ENCODE data around the gene GRK3.

GRK3 gene

GRCh38 chr22:25751174-25751581 is 186.7 kb downstream of the GRK3 start:
- H3K9me3 ChIP-seq (replicated peaks in 1 of 11), result peaks cover 4 to 21% (median 11%) of the 10 kb centered on the region in 11 experiments; a peak in 19 of 22 replicates
- no peaks in the 10 kb centered on the region for H3K36me3 ChIP-seq
- peaks cover 10 to 35% (median 15%) of the 10 kb centered on the region in 10 experiments; a peak in 19 of 20 replicates for H3K4me1 ChIP-seq
- H3K9ac ChIP-seq, result no peak overlapping the region
- no peak for TF ChIP-seq Cebpa-rat (IDR thresholded peaks at IDR 0.05)
- no peaks in the 10 kb centered on the region for H3K27me3 ChIP-seq
- H4K20me1 ChIP-seq, result no peaks in the 10 kb centered on the region
- no peak overlapping the region for H3K27ac ChIP-seq
- H3K4me2 ChIP-seq, result peak overlapping the region in 1 of 11 experiments; percentile 1; a peak in 1 of 22 replicates
- no peak overlapping the region for H3K4me3 ChIP-seq

DNA sequence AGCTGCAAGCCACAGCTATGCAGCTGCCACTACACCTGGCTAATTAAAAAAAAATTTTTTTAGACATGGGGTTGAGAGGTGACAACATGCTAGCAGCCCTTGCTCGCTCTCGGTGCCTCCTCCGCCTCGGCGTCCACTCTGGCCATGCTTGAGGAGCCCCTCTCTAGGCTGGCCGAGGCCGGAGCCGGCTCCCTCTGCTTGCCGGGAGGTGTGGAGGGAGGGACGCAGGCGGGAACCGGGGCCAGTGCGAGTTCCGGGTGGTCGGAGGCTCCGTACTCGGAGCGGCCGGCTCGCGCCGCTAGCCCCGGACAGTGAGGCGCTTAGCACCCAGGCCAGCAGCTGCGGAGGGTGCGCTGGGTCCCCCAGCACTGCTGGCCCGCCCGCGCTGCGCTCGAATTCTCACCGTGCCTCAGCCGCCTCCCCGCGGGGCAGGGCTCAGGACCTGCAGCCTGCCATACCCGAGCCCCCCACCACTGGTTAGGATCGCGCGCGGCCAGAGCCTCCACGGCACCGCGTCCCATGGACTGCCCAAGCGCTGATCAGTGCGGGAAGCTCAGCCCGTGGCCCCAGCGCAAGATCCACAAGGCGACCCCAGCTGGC is 188.2 kb downstream of the GRK3 start:
- no peak overlapping the region for H3K9ac ChIP-seq
- H3K4me2 ChIP-seq, result no peak overlapping the region
- TF ChIP-seq Cebpa-rat (IDR thresholded peaks at IDR 0.05), result no peak

GRCh38 chr22:25753252-25753651 is 188.8 kb downstream of the GRK3 start:
- Histone ChIP-seq H3K4me2 (no peak overlapping the region), H3K4me3 (no peak overlapping the region), H3K27ac (no peak overlapping the region), H4K20me1 (no peaks in the 10 kb centered on the region), H3K4me1 (peaks cover 10 to 40% (median 25%) of the 10 kb centered on the region in 10 experiments; a peak in 19 of 20 replicates), H3K9ac (no peak overlapping the region), H3K36me3 (no peaks in the 10 kb centered on the region), H3K27me3 (no peaks in the 10 kb centered on the region), H3K9me3 (replicated peaks in 1 of 11) (peaks cover 4 to 21% (median 11%) of the 10 kb centered on the region in 11 experiments; a peak in 19 of 22 replicates)
- TF ChIP-seq Cebpa-rat (IDR thresholded peaks at IDR 0.05), result no peak

More for the DNA sequence above, 188.2 kb downstream of the GRK3 start:
- no peak overlapping the region for H3K27ac ChIP-seq
- H3K9me3 ChIP-seq (replicated peaks in 1 of 11), result peaks cover 4 to 21% (median 11%) of the 10 kb centered on the region in 11 experiments; a peak in 19 of 22 replicates
- H3K4me3 ChIP-seq, result no peak overlapping the region
- H3K27me3 ChIP-seq, result no peaks in the 10 kb centered on the region
- peaks cover 10 to 39% (median 21%) of the 10 kb centered on the region in 10 experiments; a peak in 19 of 20 replicates for H3K4me1 ChIP-seq
- no peaks in the 10 kb centered on the region for H4K20me1 ChIP-seq
- no peaks in the 10 kb centered on the region for H3K36me3 ChIP-seq

DNA sequence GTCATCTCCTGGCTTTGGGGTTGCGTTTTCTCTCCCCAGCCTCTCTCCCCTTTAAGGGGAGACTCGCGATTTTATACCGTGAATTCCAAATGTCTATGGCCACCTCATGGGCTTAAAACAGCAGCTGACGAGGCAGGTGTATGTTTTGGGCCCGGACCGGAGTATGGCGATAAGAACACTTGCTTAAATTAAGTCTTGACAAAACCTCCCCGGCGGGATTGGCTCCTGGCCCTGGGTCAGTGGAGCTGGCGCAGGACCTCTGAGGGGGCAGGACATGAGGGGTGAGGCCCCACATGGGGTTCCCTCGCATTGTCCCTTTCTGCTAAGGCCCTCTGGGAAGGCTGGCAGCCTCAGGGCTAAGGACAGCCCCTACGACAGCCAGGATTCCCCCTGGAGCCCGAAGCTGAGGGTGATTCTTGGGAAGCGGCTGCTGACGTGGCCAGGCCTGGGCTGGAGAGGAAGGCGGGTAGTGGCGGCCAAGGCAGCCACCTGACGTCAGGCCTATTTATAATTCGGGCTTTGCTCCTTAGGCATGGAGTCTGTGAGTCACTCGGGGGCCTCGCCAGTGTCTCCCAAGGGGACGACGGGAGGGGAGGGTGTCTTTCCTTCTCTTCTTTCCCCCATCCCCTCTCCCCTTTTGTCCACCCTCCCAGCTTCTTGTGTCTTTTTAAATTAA is 190.2 kb downstream of the GRK3 start:
- H3K27ac ChIP-seq, result peak overlapping the region in 4 of 11 experiments; percentile 0 to 38 (median 20); a peak in 5 of 22 replicates
- H3K36me3 ChIP-seq, result no peaks in the 10 kb centered on the region
- peak overlapping the region; percentile 33 to 60 (median 46); a peak in 20 of 22 replicates for H3K4me2 ChIP-seq
- H3K9ac ChIP-seq, result peak overlapping the region in 2 of 11 experiments; percentile 4 to 10; a peak in 2 of 22 replicates
- peaks cover 9 to 42% (median 22%) of the 10 kb centered on the region in 10 experiments; a peak in 19 of 20 replicates for H3K4me1 ChIP-seq
- H3K27me3 ChIP-seq, result no peaks in the 10 kb centered on the region
- peaks cover 4 to 21% (median 11%) of the 10 kb centered on the region in 11 experiments; a peak in 19 of 22 replicates for H3K9me3 ChIP-seq (replicated peaks in 1 of 11)
- no peak overlapping the region for H3K4me3 ChIP-seq
- no peaks in the 10 kb centered on the region for H4K20me1 ChIP-seq
- TF ChIP-seq Cebpa-rat (IDR thresholded peaks at IDR 0.05), result no peak

DNA sequence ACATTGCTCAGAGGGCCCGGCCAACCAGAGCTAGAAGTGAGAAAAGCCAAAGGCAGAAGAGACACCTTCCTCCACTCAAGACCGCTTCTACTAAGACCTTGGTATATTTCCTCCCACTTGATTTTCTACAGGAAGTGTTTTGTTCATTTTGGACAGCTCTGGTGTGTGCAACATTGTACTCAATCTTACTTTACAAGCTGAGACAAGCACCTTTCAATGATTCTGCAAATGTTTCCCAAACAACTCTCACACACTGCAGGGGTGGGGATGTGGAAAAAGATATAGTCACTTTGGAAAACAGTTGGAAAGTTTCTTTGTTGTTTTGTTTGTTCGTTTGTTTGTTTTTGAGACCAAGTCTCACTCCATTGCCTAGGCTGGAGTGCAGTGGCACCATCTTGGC is 193.2 kb downstream of the GRK3 start:
- peaks cover 21 to 60% (median 42%) of the 10 kb centered on the region in 10 experiments; a peak in 19 of 20 replicates for H3K4me1 ChIP-seq
- H3K4me3 ChIP-seq, result no peak overlapping the region
- no peak for TF ChIP-seq Cebpa-rat (IDR thresholded peaks at IDR 0.05)
- H3K9ac ChIP-seq, result no peak overlapping the region
- no peaks in the 10 kb centered on the region for H4K20me1 ChIP-seq
- no peaks in the 10 kb centered on the region for H3K27me3 ChIP-seq
- 0 out of 22 replicates have a peak overlapping the region, but pooled peaks of 1 of the 11 experiments have one; percentile 1 for H3K27ac ChIP-seq
- H3K9me3 ChIP-seq (replicated peaks in 1 of 11), result peaks cover 4 to 18% (median 11%) of the 10 kb centered on the region in 11 experiments; a peak in 19 of 22 replicates
- H3K36me3 ChIP-seq, result no peaks in the 10 kb centered on the region
- peak overlapping the region in 4 of 11 experiments; percentile 10 to 48 (median 30); a peak in 6 of 22 replicates for H3K4me2 ChIP-seq

DNA sequence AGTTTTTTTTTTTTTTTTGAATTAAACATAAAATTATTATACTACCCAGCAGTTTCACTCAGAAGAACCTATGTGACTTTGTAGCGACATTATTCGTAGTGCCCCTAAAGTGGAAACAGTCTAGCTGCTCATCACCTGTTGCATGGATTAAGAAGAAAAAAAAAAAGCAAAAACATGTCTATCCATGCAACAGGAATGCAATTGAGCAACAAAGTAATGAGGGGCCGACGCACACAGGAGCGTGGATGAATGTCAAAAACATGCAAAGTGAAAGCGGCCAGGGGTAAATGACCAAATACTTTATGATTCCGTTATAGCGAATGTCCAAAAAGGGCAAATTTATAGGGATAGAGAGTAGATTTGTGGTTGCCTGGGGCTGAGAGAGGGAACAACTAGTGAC is 193.8 kb downstream of the GRK3 start:
- H3K9me3 ChIP-seq (replicated peaks in 1 of 11), result peaks cover 3 to 14% (median 10%) of the 10 kb centered on the region in 11 experiments; a peak in 19 of 22 replicates
- H3K36me3 ChIP-seq, result no peaks in the 10 kb centered on the region
- H3K4me3 ChIP-seq, result no peak overlapping the region
- no peaks in the 10 kb centered on the region for H3K27me3 ChIP-seq
- no peaks in the 10 kb centered on the region for H4K20me1 ChIP-seq
- peak overlapping the region in 2 of 11 experiments; percentile 32 to 48; a peak in 2 of 22 replicates for H3K4me2 ChIP-seq
- no peak for TF ChIP-seq Cebpa-rat (IDR thresholded peaks at IDR 0.05)
- H3K4me1 ChIP-seq, result peaks cover 21 to 60% (median 44%) of the 10 kb centered on the region in 10 experiments; a peak in 19 of 20 replicates
- H3K9ac ChIP-seq, result no peak overlapping the region
- H3K27ac ChIP-seq, result no peak overlapping the region

- H3K36me3 ChIP-seq, result no peaks in the 10 kb centered on the region
- peak overlapping the region in 1 of 11 experiments; percentile 31; a peak in 1 of 22 replicates for H3K9ac ChIP-seq
- H3K27me3 ChIP-seq, result no peaks in the 10 kb centered on the region
- H4K20me1 ChIP-seq, result no peaks in the 10 kb centered on the region
- H3K4me3 ChIP-seq, result no peak overlapping the region
- peak overlapping the region in 4 of 11 experiments; percentile 12 to 67 (median 40); a peak in 5 of 22 replicates for H3K27ac ChIP-seq
- TF ChIP-seq Cebpa-rat (IDR thresholded peaks at IDR 0.05), result no peak
- H3K9me3 ChIP-seq (replicated peaks in 1 of 11), result peaks cover 0 to 9% (median 4%) of the 10 kb centered on the region in 11 experiments; a peak in 13 of 22 replicates
- peaks cover 16 to 55% (median 40%) of the 10 kb centered on the region in 10 experiments; a peak in 19 of 20 replicates for H3K4me1 ChIP-seq
- H3K4me2 ChIP-seq, result peak overlapping the region in 6 of 11 experiments; percentile 43 to 80 (median 61); a peak in 13 of 22 replicates
Observed at GRCh38 chr22:25759825-25760231, 195.4 kb downstream of the GRK3 start.

GRCh38 chr22:25760294-25760693 is 195.8 kb downstream of the GRK3 start:
- Histone ChIP-seq H3K36me3 (no peaks in the 10 kb centered on the region), H3K9me3 (replicated peaks in 1 of 11) (peaks cover 0 to 14% (median 8%) of the 10 kb centered on the region in 11 experiments; a peak in 19 of 22 replicates), H3K4me2 (peak overlapping the region in 7 of 11 experiments; percentile 15 to 80 (median 61); a peak in 14 of 22 replicates), H3K4me1 (peaks cover 11 to 51% (median 35%) of the 10 kb centered on the region in 10 experiments; a peak in 19 of 20 replicates), H3K27me3 (no peaks in the 10 kb centered on the region), H3K4me3 (no peak overlapping the region), H3K9ac (peak overlapping the region in 1 of 11 experiments; percentile 31; a peak in 1 of 22 replicates), H3K27ac (peak overlapping the region in 4 of 11 experiments; percentile 12 to 67 (median 40); a peak in 5 of 22 replicates), H4K20me1 (no peaks in the 10 kb centered on the region)
- TF ChIP-seq Cebpa-rat (IDR thresholded peaks at IDR 0.05), result no peak

Data from BLaER1 treated with 17β-estradiol and CSF1 and Interleukin-3, amounts not matched to agents 10 nM and 100 nM (cell line).